NCI-H774 (cell line): ENCODE data around the gene PLB1.
"Not testable (repeated sequence)": the region's sequence is repeated elsewhere in the genome, so short reads cannot be mapped to it uniquely, and the experiment has no call there.

Source experiments
- DNase-seq: peaks from one replicate; lab custom pipeline; 2025; lab: John Stamatoyannopoulos, UW

The PLB1 gene

DNA sequence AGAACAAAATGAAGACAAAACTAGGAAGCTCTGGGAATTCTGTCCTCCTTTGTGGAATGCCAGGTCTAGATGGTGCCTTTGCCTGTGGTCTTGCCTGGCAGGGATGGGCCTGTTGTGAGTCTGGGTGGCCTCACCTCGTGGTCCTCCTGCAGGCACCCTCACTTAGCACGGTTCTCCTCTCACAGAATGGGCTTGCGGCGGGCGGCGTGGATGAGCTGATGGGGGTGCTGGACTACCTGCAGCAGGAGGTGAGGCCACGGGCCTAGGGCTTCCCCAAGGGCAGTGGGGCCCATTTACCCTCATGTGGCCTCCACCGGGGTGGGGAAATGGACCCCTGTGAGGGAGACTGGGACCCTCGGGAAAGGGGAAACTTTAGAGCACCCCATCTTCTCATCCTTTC, 42.3 kb downstream of the PLB1 start:
- no peak for DNase-seq

DNA sequence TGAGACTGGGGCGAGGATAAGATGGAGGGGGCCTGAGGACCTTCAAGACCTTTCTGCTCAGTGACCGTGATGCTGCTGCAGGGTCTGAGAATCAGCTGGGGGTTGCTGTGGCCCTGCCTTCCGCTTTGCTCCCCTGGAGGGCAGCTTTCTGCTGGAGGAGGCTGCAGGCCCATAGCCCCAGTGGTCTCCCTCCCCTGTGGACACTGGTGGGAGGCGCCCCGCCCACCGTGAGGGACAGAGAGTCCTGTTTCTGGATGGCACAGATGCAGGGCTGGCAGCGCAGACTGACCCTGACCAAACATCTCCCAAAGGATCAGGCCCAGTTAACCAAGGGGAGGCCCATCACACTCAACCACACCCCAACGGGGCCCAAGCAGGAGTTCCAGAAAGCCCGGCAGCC, 42.8 kb downstream of the PLB1 start:
- no peak for DNase-seq

GRCh38 chr2:28539118-28539541, 43.3 kb downstream of the PLB1 start:
- no peak for DNase-seq

DNA sequence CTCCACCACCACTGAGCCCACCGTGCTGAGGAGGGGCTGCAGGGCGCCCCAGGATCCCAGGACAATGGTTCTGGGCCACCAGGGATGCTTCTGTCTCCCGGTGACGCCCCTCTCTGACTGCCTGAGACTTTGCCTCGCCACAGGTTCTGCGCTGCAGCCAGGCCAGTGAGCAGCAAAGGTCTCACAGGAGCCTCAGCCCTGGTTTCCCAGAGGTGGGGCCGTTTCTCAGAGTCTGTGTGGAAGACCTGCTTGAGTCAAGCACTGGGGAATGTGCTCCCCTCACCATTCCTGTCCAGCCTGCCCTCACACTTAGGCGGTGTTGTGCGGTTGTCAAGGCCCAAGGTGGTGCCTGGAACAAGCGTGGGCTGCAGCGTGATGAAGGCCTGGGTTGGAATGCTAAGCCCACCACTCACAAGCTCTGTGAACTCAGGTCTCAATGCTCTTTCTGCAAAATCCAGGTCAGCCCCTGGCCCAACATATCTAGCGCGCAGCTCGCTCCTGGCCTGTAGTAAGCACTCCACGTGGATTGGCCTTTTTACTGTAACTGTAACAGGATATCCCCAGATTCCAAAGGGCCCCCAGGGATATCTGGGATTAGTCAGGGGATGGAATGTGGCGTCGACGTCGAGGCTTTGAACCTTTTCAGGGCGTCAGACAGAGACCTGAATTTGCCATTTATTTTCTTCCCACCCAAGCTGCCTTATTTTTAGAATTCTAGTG, 47.6 kb downstream of the PLB1 start:
- DNase-seq = no peak

DNA sequence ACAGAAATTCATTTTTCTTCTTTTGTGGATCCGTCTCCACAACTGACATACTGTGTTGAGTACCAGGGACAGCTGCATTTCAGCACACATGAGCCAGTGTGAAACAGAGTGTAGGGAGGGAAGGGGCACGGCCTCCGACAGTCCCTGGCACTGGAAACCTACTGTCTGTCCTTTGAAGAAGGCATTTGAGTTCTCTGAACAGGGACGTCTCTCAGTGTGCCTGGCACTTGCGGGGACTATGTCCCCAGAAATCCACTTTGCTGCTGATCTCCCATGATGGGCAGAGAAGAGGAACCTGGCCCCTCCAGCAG, 48.1 kb downstream of the PLB1 start:
- DNase-seq = no peak

DNA sequence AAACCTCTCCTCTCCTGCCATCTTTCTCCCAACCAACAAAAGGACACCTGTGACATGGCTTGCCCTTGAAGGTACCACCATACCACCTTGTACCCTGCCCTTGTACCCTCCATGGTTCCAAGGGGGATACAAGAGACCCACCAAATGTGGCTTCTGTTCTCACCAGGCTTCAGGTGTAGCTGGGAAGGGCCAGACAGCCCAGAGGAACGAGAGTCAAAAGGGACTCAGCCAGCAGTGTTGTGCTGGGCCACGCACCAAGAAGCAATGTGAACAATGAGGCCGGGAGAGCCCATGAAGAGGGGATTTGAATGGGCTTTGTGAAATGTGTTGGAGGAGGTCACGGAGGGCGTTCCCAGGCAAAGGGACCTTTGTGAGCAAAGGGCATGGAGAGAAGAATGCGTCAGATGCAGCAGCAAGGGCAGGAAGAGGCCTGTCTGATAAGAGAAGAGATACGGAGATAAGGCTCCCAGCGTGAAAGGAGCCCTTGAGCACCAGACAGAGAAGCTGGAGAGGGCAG, 48.6 kb downstream of the PLB1 start:
- DNase-seq = no peak

GRCh38 chr2:28544922-28545589, 49.2 kb downstream of the PLB1 start:
- no peak for DNase-seq

DNA sequence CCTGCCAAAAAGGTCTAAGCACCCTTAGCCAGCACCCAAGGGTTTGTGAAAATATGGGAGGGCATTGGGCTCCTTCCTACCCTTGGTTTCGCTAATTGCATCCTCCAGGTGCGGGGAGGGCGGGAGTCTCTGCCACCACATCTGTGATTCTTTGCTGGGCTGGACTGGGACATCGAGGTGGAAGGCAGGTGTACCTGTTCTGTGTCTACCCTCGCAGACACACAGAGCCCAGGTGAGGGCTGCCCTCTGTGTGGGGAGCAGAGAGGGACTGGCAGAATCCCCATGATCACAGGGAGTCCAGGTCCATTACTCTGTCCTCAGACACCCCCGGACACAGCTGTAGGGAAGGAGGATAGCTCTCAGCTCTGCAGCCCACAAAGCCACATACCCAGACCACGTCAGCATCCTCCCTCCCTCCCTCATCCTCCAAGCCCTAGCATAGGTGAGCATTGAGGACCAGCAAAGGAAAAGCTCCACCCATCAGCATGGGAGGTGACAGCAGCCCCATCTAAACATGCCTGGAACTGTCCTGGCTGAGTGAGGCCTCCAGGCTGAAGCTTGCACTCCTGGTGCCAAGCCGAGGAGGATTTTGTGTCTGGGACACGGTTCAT, 49.8 kb downstream of the PLB1 start:
- no peak for DNase-seq

DNA sequence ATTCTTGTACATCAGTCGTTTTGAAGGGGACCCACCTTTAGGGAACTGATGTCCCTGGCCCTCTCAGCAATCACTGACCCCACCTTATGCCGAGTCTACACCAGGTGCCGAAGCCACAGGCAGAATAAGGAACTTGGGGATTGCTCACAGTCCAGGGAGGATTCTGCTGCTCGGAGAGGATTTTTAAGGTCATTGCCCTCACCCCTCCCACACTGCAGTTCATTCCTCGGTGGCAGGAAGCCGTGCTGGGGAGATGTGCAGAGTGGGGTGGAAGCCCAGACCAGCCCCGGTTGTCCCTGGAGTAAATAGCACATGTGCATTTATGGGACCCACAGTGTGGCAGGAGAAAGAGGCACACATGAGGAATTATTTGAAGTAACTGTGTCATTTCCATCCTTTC, 50.4 kb downstream of the PLB1 start:
- DNase-seq = no peak

DNA sequence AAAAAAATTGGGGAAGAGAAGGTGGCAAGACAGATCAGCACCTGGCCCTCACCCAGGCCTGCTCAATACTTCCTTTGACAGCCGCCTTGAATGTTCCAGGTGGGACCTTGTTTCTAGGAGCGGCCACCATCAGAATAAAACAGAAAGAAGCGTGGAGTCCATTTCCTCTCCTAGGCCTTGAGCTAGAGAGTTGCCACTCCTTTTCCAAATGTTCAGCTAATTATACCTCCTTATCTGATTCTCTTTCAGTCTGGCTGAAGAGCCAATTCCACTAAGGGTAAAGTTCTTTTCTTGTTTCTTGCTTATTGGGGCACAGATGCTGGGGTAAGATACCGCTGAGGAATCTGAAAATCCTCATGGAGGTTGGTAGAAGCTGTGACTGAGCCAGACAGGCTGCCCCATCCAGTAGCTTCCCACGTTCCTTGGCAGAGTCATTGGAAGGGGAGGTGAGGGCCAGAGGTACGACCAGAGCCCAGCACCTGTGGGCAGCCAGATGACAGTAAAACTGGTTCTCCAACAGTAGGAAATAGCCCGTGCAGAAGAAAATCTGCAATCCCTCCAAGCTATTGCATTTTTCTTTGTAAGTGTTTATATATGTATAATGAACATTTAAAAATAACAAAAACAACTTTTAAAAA, 51.5 kb downstream of the PLB1 start:
- DNase-seq = no peak

DNA sequence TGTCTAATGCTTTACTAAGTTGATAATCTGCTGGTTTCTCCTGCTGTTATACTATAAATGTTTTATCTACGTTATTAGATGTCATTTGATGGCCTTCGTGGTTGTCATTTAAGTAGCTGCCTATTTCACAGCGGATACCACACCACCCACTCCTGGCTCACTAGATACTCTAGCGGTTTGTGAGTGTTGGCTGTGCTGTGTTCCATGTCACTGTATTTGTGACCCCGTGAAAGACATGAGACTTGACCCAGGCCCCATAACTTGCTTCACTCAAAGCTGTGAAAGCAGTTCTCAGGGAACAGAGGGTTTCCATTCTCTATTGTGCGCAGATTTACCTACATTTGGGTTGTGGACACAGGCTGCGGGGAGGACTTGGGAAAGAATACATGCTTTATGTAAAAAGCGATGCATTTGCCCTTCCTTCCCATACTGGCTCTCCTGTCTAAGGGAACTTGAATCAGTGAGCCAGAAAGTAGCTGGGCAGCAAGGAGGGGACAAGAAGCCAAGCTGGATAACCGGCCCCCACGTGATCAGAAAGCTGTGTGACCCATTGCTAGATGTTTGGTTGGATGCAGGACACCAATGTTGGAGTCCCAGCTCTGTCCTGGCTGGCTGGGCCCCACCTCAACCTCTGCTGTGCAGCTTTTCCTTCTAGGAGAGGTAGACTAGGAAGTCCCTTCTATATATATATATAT, 52.2 kb downstream of the PLB1 start:
- DNase-seq = no peak

GRCh38 chr2:28550345-28550744, 54.5 kb downstream of the PLB1 start:
- DNase-seq = not testable (repeated sequence)

DNA sequence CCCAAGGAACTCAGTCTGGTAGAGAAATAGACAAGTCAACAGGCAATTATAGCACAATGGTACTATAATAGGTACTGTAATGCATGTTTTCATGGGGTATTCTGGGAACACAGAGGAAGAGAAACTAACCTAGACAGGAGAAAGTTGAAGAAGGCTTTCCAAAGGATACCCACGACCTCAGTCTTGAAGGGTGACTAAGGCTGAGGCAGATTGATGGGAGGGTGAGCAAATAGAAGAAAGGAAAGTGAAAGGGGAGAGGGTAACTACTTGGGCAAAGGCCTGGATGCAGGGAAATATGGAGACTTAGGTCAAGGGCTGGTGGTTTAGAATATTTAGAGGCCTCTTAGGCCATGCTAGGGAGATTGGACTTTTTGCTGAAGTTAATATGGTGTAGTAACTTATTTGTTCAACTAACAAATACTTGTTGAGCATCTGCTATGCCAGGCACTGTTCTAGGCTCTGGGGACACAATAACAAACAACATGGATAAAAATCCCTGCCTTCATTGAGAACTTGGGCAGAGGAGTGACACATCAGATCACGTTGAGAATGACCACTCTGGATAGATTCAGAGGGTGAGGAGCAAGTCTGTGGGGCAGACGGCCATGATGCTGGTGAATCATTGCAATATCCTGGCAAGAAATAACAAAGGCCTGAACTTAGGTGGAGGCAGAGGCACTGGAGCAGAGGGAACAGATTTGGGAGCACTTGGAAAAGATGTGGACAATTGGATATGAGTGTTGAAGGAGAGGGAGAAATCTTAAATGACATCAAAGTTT, 56.4 kb downstream of the PLB1 start:
- no peak for DNase-seq

- no peak for DNase-seq
Observed at GRCh38 chr2:28556303-28556702, 60.4 kb downstream of the PLB1 start.

- no peak for DNase-seq
Observed at GRCh38 chr2:28557389-28558131, 61.7 kb downstream of the PLB1 start.

DNA sequence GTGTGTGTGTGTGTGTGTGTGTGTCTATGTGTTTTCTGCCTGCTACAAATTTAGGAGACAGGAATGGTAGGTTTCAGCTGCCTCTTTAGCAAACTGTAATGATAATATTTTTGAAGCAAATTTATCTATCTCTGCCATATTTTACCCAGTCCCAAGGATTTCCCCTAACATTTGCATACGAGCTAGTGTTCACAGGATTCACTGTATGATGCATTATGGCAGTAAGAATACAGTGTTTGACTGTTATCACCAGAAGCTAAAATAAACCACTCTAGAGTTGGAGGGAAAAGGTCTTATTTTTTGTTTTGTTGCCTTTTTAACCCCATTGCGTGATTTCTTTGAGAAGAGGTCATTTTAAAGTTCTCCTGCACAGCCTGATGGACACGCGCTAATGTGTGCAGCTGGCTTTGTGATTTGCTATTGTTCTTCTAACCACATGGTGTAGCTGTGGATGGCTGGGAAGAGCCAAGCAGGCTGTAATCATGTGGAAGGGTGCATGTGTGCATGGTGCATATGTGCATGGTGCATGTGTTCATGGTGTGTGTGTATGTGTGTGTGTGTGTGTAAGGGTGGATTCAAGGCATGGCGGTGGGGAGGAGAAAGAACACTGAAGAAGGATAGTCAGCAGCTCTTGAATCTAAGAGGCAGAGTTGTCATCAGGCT, 62.4 kb downstream of the PLB1 start:
- peak; percentile 14 for DNase-seq

DNA sequence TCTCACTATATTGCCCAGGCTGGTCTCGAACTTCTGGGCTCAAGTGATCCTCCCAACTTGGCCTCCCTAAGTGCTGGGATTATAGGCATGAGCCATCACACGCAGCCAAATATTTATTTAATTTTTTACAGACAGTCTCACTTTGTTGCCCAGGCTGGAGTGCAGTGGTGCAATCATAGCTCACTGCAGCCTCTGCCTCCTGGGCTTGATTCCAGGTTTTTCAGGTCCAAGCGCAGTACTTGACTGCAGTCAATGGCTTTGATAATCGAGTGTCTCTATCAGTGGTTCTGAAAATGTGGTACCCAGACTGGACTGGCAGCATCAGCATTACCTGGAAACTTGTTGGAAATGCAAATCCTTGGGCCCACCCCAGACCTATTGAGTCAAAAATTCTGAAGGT, 63.1 kb downstream of the PLB1 start:
- no peak for DNase-seq

DNA sequence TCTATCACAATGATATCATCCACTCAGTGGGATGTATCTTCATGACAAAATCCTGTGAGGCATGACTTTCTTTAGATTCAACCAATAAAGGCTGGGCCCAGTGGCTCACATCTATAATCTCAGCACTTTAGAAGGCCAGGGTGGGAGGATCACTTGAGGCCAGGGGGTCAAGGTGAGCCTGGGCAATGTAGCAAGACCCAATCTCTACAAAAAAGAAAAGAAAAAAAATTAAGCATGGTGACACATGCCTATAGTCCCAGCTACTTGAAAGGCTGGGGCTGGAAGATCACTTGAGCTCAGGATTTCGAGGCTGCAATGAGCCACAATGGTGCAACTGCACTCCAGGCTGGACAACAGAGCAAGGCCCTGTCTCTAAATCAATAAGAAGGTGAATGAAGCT, 68.0 kb downstream of the PLB1 start:
- no peak for DNase-seq

DNA sequence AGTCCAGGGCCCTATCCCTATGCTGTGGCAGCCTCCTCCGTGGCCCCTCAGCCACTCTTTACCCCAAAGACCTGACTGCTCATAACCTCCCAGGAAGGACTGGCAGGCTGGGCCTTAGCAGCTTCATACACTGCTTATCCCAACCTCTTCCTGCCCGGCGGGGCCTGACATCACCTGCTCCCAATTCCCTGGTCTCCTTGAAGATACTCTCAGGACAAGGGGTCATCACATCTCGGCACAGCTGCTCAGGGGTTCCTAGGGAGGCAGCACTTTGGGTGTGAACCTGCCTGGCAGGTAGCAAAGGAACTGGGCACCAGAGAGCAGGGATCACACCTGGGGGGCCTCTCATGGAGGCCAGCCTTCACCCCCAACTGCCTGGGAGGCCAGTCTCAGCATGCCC, 68.5 kb downstream of the PLB1 start:
- DNase-seq = no peak

DNA sequence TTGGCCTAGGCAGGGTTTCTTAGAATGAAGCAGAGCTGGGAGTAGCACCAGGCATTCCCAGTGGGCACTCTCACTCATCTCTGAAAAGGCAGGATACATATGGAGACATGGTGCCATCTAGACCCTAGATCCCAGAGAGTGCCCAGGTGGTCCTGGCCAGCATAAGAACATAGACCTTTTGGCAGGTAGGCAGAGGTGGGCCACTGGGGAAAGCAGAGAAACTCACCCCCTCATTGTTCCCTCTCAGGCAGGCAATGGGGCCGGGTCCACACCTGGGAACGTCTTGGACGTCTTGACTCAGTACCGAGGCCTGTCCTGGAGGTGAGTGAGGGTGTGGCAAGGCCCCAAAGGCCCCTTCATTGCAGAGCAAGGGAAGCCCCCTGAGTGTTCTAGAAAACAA, 69.2 kb downstream of the PLB1 start:
- DNase-seq = no peak
